OCI-LY3 (cell line): Measurements from ENCODE around the gene KCNK2.

Experiments used
- H2AFZ ChIP-seq: fragments of 200-600, 300-600 bp; shearing (Covaris generic); 2 replicates; pipeline ENCODE4 v1.6.0; 2014; ENCODE audit warnings: antibody characterized with exemption, low read depth, low read length
- H3K27ac ChIP-seq: fragments of 200-600, 300-600 bp; sonication (generic); 2 replicates; pipeline ENCODE4 v1.5.1; 2014; ENCODE audit warnings: mild to moderate bottlenecking, low read length, moderate library complexity, mixed read lengths
- H3K27me3 ChIP-seq: fragments of 200-600, 300-600 bp; sonication (generic); 2 replicates; pipeline ENCODE4 v1.6.1; 2014; ENCODE audit warnings: low read depth, low read length, mixed read lengths
- H3K36me3 ChIP-seq: fragments of 200-600, 300-600 bp; sonication (generic); replicated peaks from 2 replicates; pipeline ENCODE3; 2014; ENCODE audit warnings: low read depth, low read length, mixed read lengths
- H3K4me1 ChIP-seq: fragments of 300-600, 200-600 bp; sonication (generic); 2 replicates; pipeline ENCODE4 v1.6.1; 2014; ENCODE audit warnings: low read length, mixed read lengths
- H3K4me2 ChIP-seq: fragments of 200-600, 300-600 bp; sonication (generic); 2 replicates; pipeline ENCODE4 v1.6.1; 2014; ENCODE audit warnings: low read length, mixed read lengths
- H3K4me3 ChIP-seq: fragments of 300-600, 200-600 bp; sonication (generic); 2 replicates; pipeline ENCODE4 v1.5.1; 2014; ENCODE audit warnings: antibody characterized with exemption, mild to moderate bottlenecking, low read length, moderate library complexity
- H3K79me2 ChIP-seq: fragments of 300-600, 200-600 bp; shearing (Covaris generic); 2 replicates; pipeline ENCODE4 v1.6.1; 2014; ENCODE audit warnings: mild to moderate bottlenecking, low read length, mixed read lengths
- H3K9ac ChIP-seq: fragments of 300-600, 200-600 bp; shearing (Covaris generic); 2 replicates; pipeline ENCODE4 v1.6.0; 2014; ENCODE audit warnings: mild to moderate bottlenecking, low read length, moderate library complexity
- H3K9me3 ChIP-seq: fragments of 200-600, 300-600 bp; shearing (Covaris generic); 2 replicates; pipeline ENCODE4 v1.6.1; 2014; ENCODE audit warnings: low read length, mixed read lengths; ENCODE audit not compliant: insufficient read depth
- H4K20me1 ChIP-seq: fragments of 200-600, 300-600 bp; sonication (generic); 2 replicates; pipeline ENCODE4 v1.6.1; 2016; ENCODE audit warnings: low read length, mixed read lengths; ENCODE audit not compliant: insufficient read depth
- EZH2phosphoT487 ChIP-seq: fragments of 200-600 bp; shearing (Covaris generic); IDR thresholded peaks from 2 replicates; pipeline ENCODE4 v1.6.1; 2018; ENCODE audit warnings: antibody characterized with exemption, mixed run types, low read depth
- TF ChIP-seq, protein P1 (sequence below): fragments of 200-600, 300-600 bp; sonication (generic); IDR thresholded peaks from 2 replicates; pipeline ENCODE4 v1.5.1; 2014; ENCODE audit warnings: antibody characterized with exemption, low read length, low read depth

Gene KCNK2

DNA sequence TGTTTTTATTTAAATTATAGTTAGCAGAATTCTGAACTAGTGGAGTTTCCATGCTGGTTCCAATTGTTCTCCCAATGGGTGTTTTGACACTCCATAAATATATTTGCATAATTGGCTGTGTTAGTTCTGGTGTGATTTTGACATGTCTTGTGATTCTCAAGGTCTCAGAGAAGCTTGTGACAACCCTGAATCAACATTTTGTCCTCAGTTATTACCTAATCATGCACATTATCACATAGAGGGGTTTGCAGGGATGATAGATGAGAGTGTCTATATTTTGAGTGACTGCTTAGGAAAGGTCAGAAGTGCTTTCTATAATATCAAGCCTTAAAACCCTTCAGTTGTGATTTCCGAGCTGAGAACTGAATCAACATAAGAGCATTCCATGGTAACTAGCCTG, 11.5 kb upstream of the KCNK2 start:
- Histone ChIP-seq H4K20me1 (no peaks in the 10 kb centered on the region), H3K27me3 (no peaks in the 10 kb centered on the region), H3K27ac (no peak overlapping the region), H3K9me3 (no peaks in the 10 kb centered on the region), H3K4me2 (no peak overlapping the region), H3K4me3 (no peak overlapping the region), H3K36me3 (no peaks in the 10 kb centered on the region), H3K9ac (no peak overlapping the region), H2AFZ (no peak overlapping the region), H3K79me2 (no peaks in the 10 kb centered on the region), H3K4me1 (no peaks in the 10 kb centered on the region)
- TF ChIP-seq, protein P1, sequence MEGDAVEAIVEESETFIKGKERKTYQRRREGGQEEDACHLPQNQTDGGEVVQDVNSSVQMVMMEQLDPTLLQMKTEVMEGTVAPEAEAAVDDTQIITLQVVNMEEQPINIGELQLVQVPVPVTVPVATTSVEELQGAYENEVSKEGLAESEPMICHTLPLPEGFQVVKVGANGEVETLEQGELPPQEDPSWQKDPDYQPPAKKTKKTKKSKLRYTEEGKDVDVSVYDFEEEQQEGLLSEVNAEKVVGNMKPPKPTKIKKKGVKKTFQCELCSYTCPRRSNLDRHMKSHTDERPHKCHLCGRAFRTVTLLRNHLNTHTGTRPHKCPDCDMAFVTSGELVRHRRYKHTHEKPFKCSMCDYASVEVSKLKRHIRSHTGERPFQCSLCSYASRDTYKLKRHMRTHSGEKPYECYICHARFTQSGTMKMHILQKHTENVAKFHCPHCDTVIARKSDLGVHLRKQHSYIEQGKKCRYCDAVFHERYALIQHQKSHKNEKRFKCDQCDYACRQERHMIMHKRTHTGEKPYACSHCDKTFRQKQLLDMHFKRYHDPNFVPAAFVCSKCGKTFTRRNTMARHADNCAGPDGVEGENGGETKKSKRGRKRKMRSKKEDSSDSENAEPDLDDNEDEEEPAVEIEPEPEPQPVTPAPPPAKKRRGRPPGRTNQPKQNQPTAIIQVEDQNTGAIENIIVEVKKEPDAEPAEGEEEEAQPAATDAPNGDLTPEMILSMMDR, result no peak
- no peak for TF ChIP-seq EZH2phosphoT487

DNA sequence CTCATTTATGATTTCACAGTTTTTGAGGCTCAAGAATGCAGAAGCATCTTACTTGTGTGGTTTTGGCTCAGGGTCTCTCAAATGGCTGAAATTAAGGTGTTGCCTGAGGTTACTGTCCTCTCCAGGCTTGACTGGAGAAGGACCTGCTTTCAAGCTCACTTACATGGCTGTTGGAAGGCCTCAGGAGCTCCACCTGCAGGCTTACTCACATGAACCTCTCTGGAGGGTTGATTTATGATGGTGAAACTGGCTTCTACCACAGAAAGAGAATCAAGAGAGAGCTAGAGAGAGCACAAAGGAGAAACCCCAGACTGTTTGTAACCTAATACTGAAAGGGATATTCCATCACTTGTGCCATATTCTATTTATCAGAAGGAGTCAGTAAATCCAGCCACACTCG, 6.2 kb upstream of the KCNK2 start:
- Histone ChIP-seq H3K79me2 (no peaks in the 10 kb centered on the region), H3K4me3 (no peak overlapping the region), H3K36me3 (no peaks in the 10 kb centered on the region), H3K4me2 (no peak overlapping the region), H3K4me1 (no peaks in the 10 kb centered on the region), H3K9ac (no peak overlapping the region), H3K27me3 (no peaks in the 10 kb centered on the region), H3K27ac (no peak overlapping the region), H3K9me3 (no peaks in the 10 kb centered on the region), H2AFZ (no peak overlapping the region), H4K20me1 (no peaks in the 10 kb centered on the region)
- no peak for TF ChIP-seq EZH2phosphoT487
- TF ChIP-seq, protein P1, result peak; percentile 37

DNA sequence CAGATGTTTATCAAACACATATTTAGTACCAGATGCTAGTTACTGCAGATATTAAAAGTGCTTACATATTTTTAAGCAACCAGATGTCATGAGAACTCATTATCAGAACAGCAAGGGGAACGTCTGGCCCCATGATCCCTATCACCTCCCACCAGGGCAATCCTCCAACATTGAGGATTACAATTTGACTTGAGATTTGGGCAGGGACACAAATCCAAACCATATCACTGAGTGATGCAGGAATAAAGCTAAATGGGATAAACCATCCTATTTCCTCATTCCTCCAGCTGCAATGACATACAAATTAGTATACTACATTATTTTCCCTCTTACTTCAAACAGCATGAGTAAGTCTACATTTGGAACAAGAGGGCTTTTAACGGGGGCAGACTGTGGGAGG, 3.1 kb upstream of the KCNK2 start:
- H3K27ac ChIP-seq, result no peak overlapping the region
- H4K20me1 ChIP-seq, result no peaks in the 10 kb centered on the region
- H3K36me3 ChIP-seq, result no peaks in the 10 kb centered on the region
- no peaks in the 10 kb centered on the region for H3K27me3 ChIP-seq
- no peak overlapping the region for H3K4me2 ChIP-seq
- H3K4me3 ChIP-seq, result no peak overlapping the region
- H3K9ac ChIP-seq, result no peak overlapping the region
- TF ChIP-seq, protein P1, result no peak
- no peak for TF ChIP-seq EZH2phosphoT487
- no peaks in the 10 kb centered on the region for H3K79me2 ChIP-seq
- H3K4me1 ChIP-seq, result no peaks in the 10 kb centered on the region
- no peak overlapping the region for H2AFZ ChIP-seq
- H3K9me3 ChIP-seq, result no peaks in the 10 kb centered on the region

DNA sequence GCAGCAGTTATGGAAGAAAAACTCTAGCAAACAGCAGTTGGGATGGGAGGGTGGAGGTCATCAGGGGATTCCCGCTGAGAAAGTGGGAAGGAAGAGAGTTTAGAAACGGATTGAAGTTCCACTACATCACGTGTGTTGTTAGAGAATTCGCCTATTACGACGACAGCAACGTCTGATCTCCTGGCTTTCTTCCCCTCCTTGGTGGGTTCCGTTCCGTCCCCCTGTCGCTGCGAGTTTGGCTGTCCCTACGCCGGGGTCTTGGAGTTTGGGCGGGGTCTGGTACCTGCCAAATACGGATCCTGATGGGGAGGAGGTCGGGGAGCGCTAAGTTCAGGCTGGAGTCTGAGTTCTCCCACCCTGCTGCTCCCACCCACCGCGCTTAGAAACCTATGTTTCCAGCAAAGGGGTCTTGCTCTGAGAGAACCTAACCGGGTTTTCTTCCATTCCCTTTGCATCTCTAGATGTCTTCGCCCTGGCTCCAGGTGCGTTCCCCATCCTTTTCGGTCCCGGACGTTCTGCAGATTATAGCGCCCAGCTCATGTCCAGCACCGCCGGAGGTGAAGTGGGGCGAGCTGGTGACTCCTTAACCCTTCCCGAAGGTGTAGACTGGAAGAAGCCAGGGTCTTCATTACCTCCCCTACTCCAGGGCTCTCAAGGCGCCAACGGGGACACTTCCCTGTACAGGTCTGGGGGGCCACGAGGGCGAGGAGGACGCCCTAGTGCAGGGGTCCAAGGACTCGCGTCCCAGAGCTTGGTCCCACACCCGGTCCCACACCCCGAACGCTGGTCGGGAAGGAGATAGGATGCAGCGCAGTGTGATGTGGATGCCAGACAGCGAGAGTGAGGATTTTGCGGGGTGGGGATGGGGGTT, 641 bp upstream of the KCNK2 start:
- H3K27me3 ChIP-seq, result no peaks in the 10 kb centered on the region
- no peaks in the 10 kb centered on the region for H3K4me1 ChIP-seq
- H3K4me3 ChIP-seq, result no peak overlapping the region
- H3K9ac ChIP-seq, result no peak overlapping the region
- H3K36me3 ChIP-seq, result no peaks in the 10 kb centered on the region
- H4K20me1 ChIP-seq, result no peaks in the 10 kb centered on the region
- H3K4me2 ChIP-seq, result no peak overlapping the region
- H3K27ac ChIP-seq, result no peak overlapping the region
- H3K9me3 ChIP-seq, result no peaks in the 10 kb centered on the region
- no peaks in the 10 kb centered on the region for H3K79me2 ChIP-seq
- TF ChIP-seq, protein P1, result no peak
- no peak for TF ChIP-seq EZH2phosphoT487
- no peak overlapping the region for H2AFZ ChIP-seq
